RWPE2 (cell line): ENCODE data around the gene RAP2B.

ENCODE experiments used
- ATAC-seq: fragments of 200-7000 bp; cut with Tn5 transposase; 3 replicates; pipeline ENCODE4 v1.9.1; 2021; ENCODE audit warnings: low read depth
- DNase-seq: peaks from one replicate; pipeline ENCODE4 v3.0.0-alpha.2; 2020; ENCODE audit warnings: low spot score
- H3K27ac ChIP-seq: fragments of 450-650 bp; 2 replicates; pipeline ENCODE4 v1.5.1; 2017; ENCODE audit warnings: mild to moderate bottlenecking; ENCODE audit not compliant: poor library complexity, severe bottlenecking
- H3K27me3 ChIP-seq: fragments of 250-450 bp; sonication (Bioruptor Pico); 2 replicates; pipeline ENCODE4 v1.5.1; 2021; ENCODE audit warnings: mild to moderate bottlenecking, moderate library complexity; ENCODE audit not compliant: insufficient read depth, poor library complexity, severe bottlenecking
- H3K36me3 ChIP-seq: fragments of 250-450 bp; sonication (Bioruptor Pico); 2 replicates; pipeline ENCODE4 v1.5.1; 2020; ENCODE audit warnings: low read depth, mild to moderate bottlenecking, moderate library complexity
- H3K4me1 ChIP-seq: fragments of 250-450 bp; sonication (Bioruptor Pico); 2 replicates; pipeline ENCODE4 v1.5.1; 2021; ENCODE audit warnings: mild to moderate bottlenecking, moderate library complexity; ENCODE audit not compliant: insufficient read depth, poor library complexity, severe bottlenecking
- H3K4me3 ChIP-seq: fragments of 250-450 bp; sonication (Bioruptor Pico); 2 replicates; pipeline ENCODE4 v1.5.1; 2021; ENCODE audit warnings: mild to moderate bottlenecking, moderate library complexity; ENCODE audit not compliant: severe bottlenecking
- H3K9me3 ChIP-seq: fragments of 250-450 bp; sonication (Bioruptor Pico); 2 replicates; pipeline ENCODE4 v1.5.1; 2021; ENCODE audit warnings: mild to moderate bottlenecking, moderate library complexity; ENCODE audit not compliant: severe bottlenecking
- CTCF ChIP-seq: fragments of 450-650 bp; IDR thresholded peaks from one replicate; pipeline ENCODE4 v1.5.1; 2017; ENCODE audit warnings: mild to moderate bottlenecking, moderate library complexity; ENCODE audit not compliant: poor library complexity, severe bottlenecking

Gene RAP2B

GRCh38 chr3:153210146-153210545 lies 48.1 kb downstream of the RAP2B start:
- no peaks in the 10 kb centered on the region for H3K27me3 ChIP-seq
- no peaks in the 10 kb centered on the region for H3K9me3 ChIP-seq
- no peak overlapping the region for H3K4me3 ChIP-seq
- ATAC-seq = no peak
- no peak for DNase-seq
- H3K36me3 ChIP-seq = no peaks in the 10 kb centered on the region
- H3K27ac ChIP-seq = peak overlapping the region; percentile 41
- TF ChIP-seq CTCF = no peak
- peaks cover 17% of the 10 kb centered on the region for H3K4me1 ChIP-seq

- ATAC-seq (peak; percentile 56), DNase-seq (no peak)
- Histone ChIP-seq H3K9me3 (no peaks in the 10 kb centered on the region), H3K27ac (peak overlapping the region; percentile 41), H3K4me3 (no peak overlapping the region), H3K4me1 (peaks cover 17% of the 10 kb centered on the region), H3K27me3 (no peaks in the 10 kb centered on the region), H3K36me3 (no peaks in the 10 kb centered on the region)
- TF ChIP-seq CTCF = no peak
Measured at GRCh38 chr3:153210660-153211059, 48.6 kb downstream of the RAP2B start.

GRCh38 chr3:153215497-153215896 lies 53.5 kb downstream of the RAP2B start:
- no peaks in the 10 kb centered on the region for H3K27me3 ChIP-seq
- no peak for DNase-seq
- H3K4me1 ChIP-seq = peaks cover 13% of the 10 kb centered on the region
- H3K27ac ChIP-seq = no peak overlapping the region
- no peak for ATAC-seq
- H3K36me3 ChIP-seq = no peaks in the 10 kb centered on the region
- H3K9me3 ChIP-seq = no peaks in the 10 kb centered on the region
- no peak overlapping the region for H3K4me3 ChIP-seq
- no peak for TF ChIP-seq CTCF

- no peaks in the 10 kb centered on the region for H3K9me3 ChIP-seq
- TF ChIP-seq CTCF = no peak
- DNase-seq = no peak
- no peak for ATAC-seq
- no peak overlapping the region for H3K27ac ChIP-seq
- H3K27me3 ChIP-seq = no peaks in the 10 kb centered on the region
- H3K4me1 ChIP-seq = peaks cover 12% of the 10 kb centered on the region
- H3K4me3 ChIP-seq = no peak overlapping the region
- H3K36me3 ChIP-seq = no peaks in the 10 kb centered on the region
Measured at GRCh38 chr3:153215966-153216365, 53.9 kb downstream of the RAP2B start.

- Histone ChIP-seq H3K4me1 (peaks cover 22% of the 10 kb centered on the region), H3K9me3 (no peaks in the 10 kb centered on the region), H3K27me3 (no peaks in the 10 kb centered on the region), H3K36me3 (no peaks in the 10 kb centered on the region), H3K27ac (no peak overlapping the region), H3K4me3 (no peak overlapping the region)
- ATAC-seq (no peak), DNase-seq (no peak)
- TF ChIP-seq CTCF = no peak
Measured at GRCh38 chr3:153216928-153217327, 54.9 kb downstream of the RAP2B start.
